ENCODE results near the gene STARD10.

DNA sequence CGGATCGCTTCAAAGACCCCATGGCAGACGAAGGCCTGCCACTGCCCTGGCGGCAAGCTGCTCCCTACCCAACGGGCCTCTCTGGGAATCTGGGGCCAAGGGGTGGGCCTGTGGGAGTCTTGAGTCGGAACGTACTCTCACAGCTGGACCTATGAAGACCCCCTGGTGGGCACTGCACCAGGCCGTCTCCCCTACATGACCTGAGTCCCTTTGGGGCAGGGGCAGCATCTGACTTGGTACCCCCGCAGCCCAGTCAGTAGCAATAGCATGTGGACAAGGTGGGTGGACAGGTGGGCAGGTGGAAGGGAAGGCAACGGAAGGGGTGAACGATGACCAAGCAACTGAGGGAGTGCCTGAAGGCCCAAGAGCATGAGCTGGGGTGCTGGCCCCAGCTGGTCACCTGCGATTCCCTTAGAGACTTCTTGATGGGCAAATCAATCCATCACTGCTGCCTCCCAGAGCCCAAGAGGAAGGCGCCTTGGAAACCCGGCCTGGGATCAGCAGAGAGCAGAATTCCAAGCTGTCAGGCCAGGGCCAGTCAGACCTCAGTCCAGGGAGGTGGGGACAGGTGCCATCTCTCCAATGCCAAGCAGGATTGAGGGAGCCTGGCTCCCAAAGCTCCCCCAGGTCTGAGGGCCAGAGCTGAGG is 76.9 kb downstream of the STARD10 start:
- TF ChIP-seq, protein P1, sequence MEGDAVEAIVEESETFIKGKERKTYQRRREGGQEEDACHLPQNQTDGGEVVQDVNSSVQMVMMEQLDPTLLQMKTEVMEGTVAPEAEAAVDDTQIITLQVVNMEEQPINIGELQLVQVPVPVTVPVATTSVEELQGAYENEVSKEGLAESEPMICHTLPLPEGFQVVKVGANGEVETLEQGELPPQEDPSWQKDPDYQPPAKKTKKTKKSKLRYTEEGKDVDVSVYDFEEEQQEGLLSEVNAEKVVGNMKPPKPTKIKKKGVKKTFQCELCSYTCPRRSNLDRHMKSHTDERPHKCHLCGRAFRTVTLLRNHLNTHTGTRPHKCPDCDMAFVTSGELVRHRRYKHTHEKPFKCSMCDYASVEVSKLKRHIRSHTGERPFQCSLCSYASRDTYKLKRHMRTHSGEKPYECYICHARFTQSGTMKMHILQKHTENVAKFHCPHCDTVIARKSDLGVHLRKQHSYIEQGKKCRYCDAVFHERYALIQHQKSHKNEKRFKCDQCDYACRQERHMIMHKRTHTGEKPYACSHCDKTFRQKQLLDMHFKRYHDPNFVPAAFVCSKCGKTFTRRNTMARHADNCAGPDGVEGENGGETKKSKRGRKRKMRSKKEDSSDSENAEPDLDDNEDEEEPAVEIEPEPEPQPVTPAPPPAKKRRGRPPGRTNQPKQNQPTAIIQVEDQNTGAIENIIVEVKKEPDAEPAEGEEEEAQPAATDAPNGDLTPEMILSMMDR (conservative IDR thresholded peaks at IDR 0.05; ENCODE audit: low read length), result no peak
- no peak for TF ChIP-seq EZH2phosphoT487 (IDR thresholded peaks at IDR 0.05; ENCODE audit: borderline replicate concordance, low read depth, low read length)

Data from OCI-LY7 (cell line).